ENCODE data around the gene DGCR8.
A peak's percentile ranks its signal among the peaks of the same experiment; 100 is the strongest.

Gene DGCR8

DNA sequence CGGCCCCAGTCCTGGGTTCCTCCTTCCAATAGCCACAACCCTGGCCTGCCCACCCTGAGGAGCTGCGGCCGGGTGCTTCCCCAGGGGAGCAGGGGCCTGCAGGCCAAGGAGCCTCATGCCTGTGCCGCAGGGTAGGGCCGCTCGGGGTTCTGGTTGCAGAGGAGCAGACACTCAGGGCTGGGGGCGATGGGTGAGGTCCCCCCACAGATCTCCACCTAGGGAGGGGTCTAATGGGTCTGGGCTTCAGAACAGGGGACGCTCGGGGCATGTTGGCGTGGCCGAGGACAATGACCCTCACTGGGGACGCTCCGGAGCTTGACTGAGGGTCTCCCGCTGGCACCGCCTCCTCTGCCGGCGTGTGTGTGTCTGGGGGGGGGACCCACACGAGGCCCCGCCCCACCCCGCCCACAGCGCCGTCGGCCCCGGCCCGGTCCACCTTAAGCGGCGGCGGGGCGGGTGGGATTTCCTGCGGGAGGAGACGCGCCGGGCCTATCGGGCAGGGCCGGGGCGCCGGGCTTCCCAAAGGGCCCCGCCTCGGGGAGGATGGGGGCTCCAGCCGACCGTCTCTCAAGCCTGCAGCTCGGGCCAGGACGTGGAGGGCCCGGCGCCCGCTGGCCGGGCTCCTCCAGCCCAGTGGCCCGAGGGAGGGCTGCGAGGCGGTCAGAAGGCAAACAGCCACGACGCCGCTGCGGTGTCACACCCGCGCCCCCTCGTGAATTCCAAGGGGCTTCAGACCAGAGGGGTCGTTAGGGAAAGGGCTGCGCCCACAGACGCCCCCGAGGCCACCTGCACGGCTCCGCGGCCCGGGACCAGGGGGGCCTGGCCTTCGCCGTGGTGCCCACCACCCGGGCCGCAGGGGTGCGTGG is 50.9 kb downstream of the DGCR8 start:
- TF ChIP-seq, protein P1, sequence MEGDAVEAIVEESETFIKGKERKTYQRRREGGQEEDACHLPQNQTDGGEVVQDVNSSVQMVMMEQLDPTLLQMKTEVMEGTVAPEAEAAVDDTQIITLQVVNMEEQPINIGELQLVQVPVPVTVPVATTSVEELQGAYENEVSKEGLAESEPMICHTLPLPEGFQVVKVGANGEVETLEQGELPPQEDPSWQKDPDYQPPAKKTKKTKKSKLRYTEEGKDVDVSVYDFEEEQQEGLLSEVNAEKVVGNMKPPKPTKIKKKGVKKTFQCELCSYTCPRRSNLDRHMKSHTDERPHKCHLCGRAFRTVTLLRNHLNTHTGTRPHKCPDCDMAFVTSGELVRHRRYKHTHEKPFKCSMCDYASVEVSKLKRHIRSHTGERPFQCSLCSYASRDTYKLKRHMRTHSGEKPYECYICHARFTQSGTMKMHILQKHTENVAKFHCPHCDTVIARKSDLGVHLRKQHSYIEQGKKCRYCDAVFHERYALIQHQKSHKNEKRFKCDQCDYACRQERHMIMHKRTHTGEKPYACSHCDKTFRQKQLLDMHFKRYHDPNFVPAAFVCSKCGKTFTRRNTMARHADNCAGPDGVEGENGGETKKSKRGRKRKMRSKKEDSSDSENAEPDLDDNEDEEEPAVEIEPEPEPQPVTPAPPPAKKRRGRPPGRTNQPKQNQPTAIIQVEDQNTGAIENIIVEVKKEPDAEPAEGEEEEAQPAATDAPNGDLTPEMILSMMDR (IDR thresholded peaks at IDR 0.05; ENCODE audit: low read depth, low read length): no peak
- DNase-seq (ENCODE audit: extremely low read depth, low read depth): peak; percentile 49

DNA sequence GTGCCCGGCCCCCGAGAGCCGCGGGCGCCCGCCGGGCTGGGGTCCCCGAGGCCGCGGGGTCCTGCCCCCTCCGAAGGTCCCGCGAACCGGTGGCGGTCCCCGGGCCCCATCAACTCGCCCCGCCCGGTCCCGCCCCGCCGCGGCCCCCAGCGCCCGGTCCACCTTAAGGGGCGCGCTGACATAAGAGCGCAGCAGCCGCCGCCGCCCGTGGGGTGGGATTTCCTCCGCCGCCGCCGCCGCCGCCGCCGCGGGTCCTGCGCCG is 51.5 kb downstream of the DGCR8 start, which contains the start of gene ZDHHC8:
TSS of gene ZDHHC8 (plus strand) at position 208 of the 262 bp plus-strand sequence. CDS start 144 bp downstream, outside the sequence.
- no peak for DNase-seq (ENCODE audit: extremely low read depth, low read depth)
- TF ChIP-seq, protein P1 (IDR thresholded peaks at IDR 0.05; ENCODE audit: low read depth, low read length): no peak

DNA sequence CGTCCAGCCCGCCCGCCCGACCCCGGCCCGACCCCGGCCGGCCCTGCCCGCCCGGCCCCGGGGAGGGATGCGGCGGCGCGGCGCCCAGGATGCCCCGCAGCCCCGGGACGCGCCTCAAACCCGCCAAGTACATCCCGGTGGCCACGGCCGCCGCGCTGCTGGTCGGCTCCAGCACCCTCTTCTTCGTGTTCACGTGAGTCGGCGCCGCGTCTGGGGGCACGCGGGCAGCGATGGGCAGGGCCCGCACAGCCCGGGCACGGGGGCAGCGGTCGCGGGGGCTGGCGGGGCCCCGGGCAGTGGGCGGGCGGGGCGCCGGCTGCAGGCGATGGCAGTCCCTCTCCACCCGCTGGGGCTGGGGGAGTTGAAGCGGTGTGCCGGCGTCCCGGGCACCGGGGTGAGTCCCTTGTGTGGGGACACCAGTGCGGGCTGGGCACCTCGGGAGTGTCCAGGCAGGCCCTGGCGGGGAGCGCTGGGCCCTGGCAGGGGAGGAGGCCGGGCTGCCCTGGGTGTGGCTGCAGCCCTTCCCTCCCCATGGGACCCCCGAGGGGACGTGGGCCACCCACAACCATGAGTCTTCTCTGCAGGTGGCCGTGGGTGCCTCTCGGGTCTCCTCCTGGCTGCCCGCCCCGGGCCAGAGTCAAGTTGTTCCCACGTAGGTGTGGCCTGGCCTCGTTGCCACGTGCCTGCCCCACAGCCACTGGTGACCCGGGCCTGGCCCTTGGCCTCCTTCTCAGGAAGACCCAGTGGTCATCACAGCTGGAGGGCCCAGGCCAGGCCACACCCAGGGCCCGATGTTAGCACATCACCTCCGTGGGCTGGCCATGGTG is 52.0 kb downstream of the DGCR8 start:
- TF ChIP-seq, protein P1 (IDR thresholded peaks at IDR 0.05; ENCODE audit: low read depth, low read length): no peak
- DNase-seq (ENCODE audit: extremely low read depth, low read depth): no peak

DNA sequence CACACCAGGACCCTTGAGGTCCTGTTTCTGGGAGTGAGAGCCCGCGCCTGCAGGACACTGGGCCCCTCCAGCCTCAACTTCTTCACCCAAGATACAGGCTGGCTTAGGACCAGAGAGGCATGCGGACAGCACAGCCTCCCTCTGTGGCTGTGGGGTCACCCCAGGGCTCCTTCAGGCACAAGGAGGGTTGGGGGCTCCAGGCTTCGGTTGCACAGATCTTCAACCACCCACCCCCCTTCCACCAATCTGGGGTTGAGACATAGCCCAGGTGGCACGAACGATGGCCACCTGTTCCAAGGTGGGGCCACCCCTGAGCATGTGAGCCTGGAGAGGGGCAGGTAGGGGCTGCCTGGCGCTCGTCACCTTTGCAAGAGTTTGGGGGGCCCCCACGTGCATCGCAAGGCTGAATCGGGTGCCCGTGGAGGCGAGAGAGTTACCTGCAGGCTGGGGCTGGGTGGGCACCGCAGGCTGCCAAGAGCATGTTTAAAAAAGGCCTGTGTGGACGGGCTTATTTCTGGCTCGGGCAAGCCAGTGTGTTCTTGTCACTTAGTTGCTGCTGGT is 52.7 kb downstream of the DGCR8 start:
- TF ChIP-seq, protein P1 (IDR thresholded peaks at IDR 0.05; ENCODE audit: low read depth, low read length): no peak
- no peak for DNase-seq (ENCODE audit: extremely low read depth, low read depth)

DNA sequence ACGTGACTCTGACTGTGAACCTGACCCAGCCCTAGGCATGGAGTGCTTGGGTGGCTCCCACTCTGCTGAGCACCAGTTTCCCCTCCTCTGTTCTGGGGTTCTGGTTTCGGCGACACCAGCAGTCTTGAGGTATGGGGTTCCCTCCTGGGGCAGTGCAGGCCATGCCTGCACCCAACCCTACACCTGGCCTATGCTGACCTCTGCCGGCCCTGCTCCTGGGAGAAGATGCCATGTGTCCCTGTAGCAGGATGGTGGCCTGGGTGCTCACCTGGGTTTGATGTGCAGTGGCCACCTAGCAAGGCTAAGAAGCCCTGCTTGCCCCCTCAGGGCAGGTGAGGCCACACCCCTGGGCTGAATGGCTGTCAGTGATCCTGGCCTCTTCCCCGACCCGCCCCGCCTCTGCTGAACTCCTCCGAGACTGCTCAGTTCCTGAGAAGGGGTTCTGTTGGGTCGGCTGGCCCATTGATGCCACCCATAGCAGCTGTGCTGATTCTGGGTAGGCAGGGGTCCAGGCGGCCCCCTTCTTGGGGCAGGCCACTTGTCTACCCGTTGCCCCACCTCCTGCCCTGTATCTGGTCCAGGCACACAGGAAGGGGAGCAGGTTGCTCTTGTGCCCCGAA is 54.0 kb downstream of the DGCR8 start:
- DNase-seq (ENCODE audit: extremely low read depth, low read depth): no peak
- TF ChIP-seq, protein P1 (IDR thresholded peaks at IDR 0.05; ENCODE audit: low read depth, low read length): no peak

DNA sequence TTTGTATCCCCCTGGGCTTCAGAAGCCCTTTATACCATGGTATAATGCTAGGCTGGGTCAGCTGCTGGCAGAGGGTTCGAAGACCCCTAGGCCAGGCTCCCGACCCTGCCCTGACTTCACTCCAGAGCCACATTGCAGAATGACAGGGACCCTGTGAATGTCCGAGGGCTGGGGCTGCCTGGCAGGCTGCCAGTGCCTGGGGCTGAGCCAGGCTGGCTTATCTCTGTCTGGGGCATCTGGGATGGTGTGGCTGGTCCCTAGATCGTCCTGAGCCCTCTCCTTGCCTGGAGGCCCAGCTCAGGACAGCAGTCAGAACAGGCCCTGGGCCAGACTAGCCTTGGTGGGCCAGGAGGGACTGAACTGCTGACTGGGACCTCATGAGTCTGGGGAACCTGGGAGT is 55.2 kb downstream of the DGCR8 start:
- no peak for DNase-seq (ENCODE audit: extremely low read depth, low read depth)
- TF ChIP-seq, protein P1 (IDR thresholded peaks at IDR 0.05; ENCODE audit: low read depth, low read length): no peak
